Neural cell (in vitro differentiated cells): ENCODE measurements around the gene ST3GAL2. TPM values are rescaled to one million over a fixed set of nuclear protein-coding genes. Genes with fewer than 3 reads are reported as not detected.

Source experiments
- H2AFZ ChIP-seq: fragments of 200-600, 300-800 bp; sonication (generic), shearing (Covaris generic); 2 replicates; pipeline ENCODE4 v1.6.0; 2014; ENCODE audit warnings: low read depth, mild to moderate bottlenecking, antibody characterized with exemption, low read length, moderate library complexity
- H3F3A ChIP-seq: fragments of 200-600 bp; shearing (Covaris generic); 2 replicates; pipeline ENCODE4 v1.6.1; 2016; ENCODE audit warnings: mild to moderate bottlenecking, moderate library complexity, mixed read lengths, antibody characterized with exemption, low read length; ENCODE audit not compliant: insufficient read depth, poor library complexity, severe bottlenecking
- H3K27ac ChIP-seq: fragments of 200-600, 300-800 bp; sonication (generic), shearing (Covaris generic); 2 replicates; pipeline ENCODE4 v1.5.1; 2014; ENCODE audit warnings: mild to moderate bottlenecking, low read length, moderate library complexity
- H3K27me3 ChIP-seq: fragments of 300-800, 200-600 bp; sonication (generic), shearing (Covaris generic); 2 replicates; pipeline ENCODE4 v1.6.0; 2014; ENCODE audit warnings: mild to moderate bottlenecking, low read depth, low read length, moderate library complexity; ENCODE audit not compliant: insufficient read depth
- H3K36me3 ChIP-seq: fragments of 300-800, 200-600 bp; sonication (generic), shearing (Covaris generic); 2 replicates; pipeline ENCODE4 v1.5.1; 2014; ENCODE audit warnings: mild to moderate bottlenecking, antibody characterized with exemption, low read length, moderate library complexity; ENCODE audit not compliant: insufficient read depth
- H3K4me2 ChIP-seq: fragments of 300-800, 200-600 bp; sonication (generic), shearing (Covaris generic); 2 replicates; pipeline ENCODE4 v1.6.0; 2014; ENCODE audit warnings: mild to moderate bottlenecking, low read length
- H3K4me3 ChIP-seq: fragments of 300-800, 200-600 bp; sonication (generic), shearing (Covaris generic); 2 replicates; pipeline ENCODE4 v1.5.1; 2014; ENCODE audit warnings: mild to moderate bottlenecking, low read length, moderate library complexity
- H3K79me2 ChIP-seq: fragments of 200-600 bp; shearing (Covaris generic); replicated peaks from 2 replicates; pipeline ENCODE4 v1.6.0; 2014; ENCODE audit warnings: mild to moderate bottlenecking, low read length, moderate library complexity; ENCODE audit not compliant: insufficient read depth
- H3K9ac ChIP-seq: fragments of 300-800, 200-600 bp; sonication (generic), shearing (Covaris generic); 2 replicates; pipeline ENCODE4 v1.6.1; 2016; ENCODE audit warnings: mild to moderate bottlenecking, low read length, mixed read lengths
- H3K9me2 ChIP-seq: fragments of 200-600 bp; shearing (Covaris generic); 2 replicates; pipeline ENCODE4 v1.6.1; 2016; ENCODE audit warnings: mild to moderate bottlenecking, low read length, mixed read lengths; ENCODE audit not compliant: insufficient read depth
- H3K9me3 ChIP-seq: fragments of 200-600, 300-800 bp; sonication (generic), shearing (Covaris generic); 2 replicates; pipeline ENCODE4 v1.6.1; 2016; ENCODE audit warnings: mild to moderate bottlenecking, mixed run types, low read length, moderate library complexity, mixed read lengths
- H4K20me1 ChIP-seq: fragments of 200-600 bp; shearing (Covaris generic); 2 replicates; pipeline ENCODE4 v1.6.1; 2016; ENCODE audit warnings: mild to moderate bottlenecking, mixed run types; ENCODE audit not compliant: insufficient read depth
- CTCF ChIP-seq: fragments of 450-650 bp; IDR thresholded peaks from 2 replicates; pipeline ENCODE4 v1.5.1; 2014; ENCODE audit warnings: antibody characterized with exemption, mild to moderate bottlenecking, moderate library complexity; ENCODE audit not compliant: poor library complexity, severe bottlenecking
- EP300 ChIP-seq: fragments of 450-650 bp; conservative IDR thresholded peaks from 2 replicates; pipeline ENCODE4 v1.6.1; 2014; ENCODE audit warnings: antibody characterized with exemption, mild to moderate bottlenecking, moderate library complexity; ENCODE audit not compliant: poor library complexity, severe bottlenecking
- EZH2 ChIP-seq: fragments of 200-600, 300-800 bp; shearing (Covaris generic), sonication (generic); IDR thresholded peaks from 2 replicates; pipeline ENCODE4 v1.6.1; 2014; ENCODE audit warnings: antibody characterized with exemption, low read length, borderline replicate concordance, mild to moderate bottlenecking; ENCODE audit not compliant: insufficient read depth, poor library complexity, severe bottlenecking
- MXI1 ChIP-seq: fragments of 450-650 bp; conservative IDR thresholded peaks from 2 replicates; pipeline ENCODE4 v1.6.1; 2014; ENCODE audit warnings: antibody characterized with exemption, mild to moderate bottlenecking; ENCODE audit not compliant: poor library complexity, severe bottlenecking
- POLR2AphosphoS5 ChIP-seq: IDR thresholded peaks from 2 replicates; pipeline ENCODE4 v1.6.1; 2012
- RAD21 ChIP-seq: fragments of 450-650 bp; conservative IDR thresholded peaks from 2 replicates; pipeline ENCODE4 v1.6.1; 2014; ENCODE audit warnings: antibody characterized with exemption, mild to moderate bottlenecking, moderate library complexity
- REST ChIP-seq: IDR thresholded peaks from 2 replicates; pipeline ENCODE4 v1.6.1; 2012; ENCODE audit warnings: borderline replicate concordance
- SMC3 ChIP-seq: fragments of 450-650 bp; conservative IDR thresholded peaks from 2 replicates; pipeline ENCODE4 v1.6.1; 2014; ENCODE audit warnings: antibody characterized with exemption, mild to moderate bottlenecking, moderate library complexity; ENCODE audit not compliant: poor library complexity
- TAF1 ChIP-seq: IDR thresholded peaks from 2 replicates; pipeline ENCODE4 v1.6.1; 2012; ENCODE audit warnings: low read depth
- polyA plus RNA-seq: library from polyadenylated mRNA; depleted of rRNA; stranded (reverse); fragments of >200 nt; gene quantifications from 2 replicates; pipeline ENCODE4 v1.2.3, GENCODE V29; 2014

ST3GAL2 gene
- polyA plus RNA-seq, 1 donor from 2014 or later: 19.4 TPM

- H3K27ac ChIP-seq: no peak overlapping the region
- H3K79me2 ChIP-seq: no peaks in the 10 kb centered on the region
- no peaks in the 10 kb centered on the region for H3K36me3 ChIP-seq
- no peaks in the 10 kb centered on the region for H3F3A ChIP-seq
- H3K9ac ChIP-seq: no peak overlapping the region
- no peaks in the 10 kb centered on the region for H4K20me1 ChIP-seq
- H2AFZ ChIP-seq: no peak overlapping the region
- no peaks in the 10 kb centered on the region for H3K27me3 ChIP-seq
- no peaks in the 10 kb centered on the region for H3K9me2 ChIP-seq
- TF ChIP-seq SMC3: no peak
- no peak for TF ChIP-seq MXI1
- TF ChIP-seq CTCF: no peak
- TF ChIP-seq POLR2AphosphoS5: no peak
- H3K4me2 ChIP-seq: no peak overlapping the region
- H3K9me3 ChIP-seq: no peaks in the 10 kb centered on the region
- H3K4me3 ChIP-seq: no peak overlapping the region
Observed at GRCh38 chr16:70399951-70400350, 38.9 kb downstream of the ST3GAL2 start.

GRCh38 chr16:70399381-70399780 is 39.5 kb downstream of the ST3GAL2 start:
- Histone ChIP-seq H3K27ac (no peak overlapping the region), H4K20me1 (no peaks in the 10 kb centered on the region), H3F3A (no peaks in the 10 kb centered on the region), H3K4me2 (no peak overlapping the region), H3K9me3 (no peaks in the 10 kb centered on the region), H3K36me3 (no peaks in the 10 kb centered on the region), H3K4me3 (no peak overlapping the region), H2AFZ (no peak overlapping the region), H3K9ac (no peak overlapping the region), H3K27me3 (no peaks in the 10 kb centered on the region), H3K79me2 (no peaks in the 10 kb centered on the region), H3K9me2 (no peaks in the 10 kb centered on the region)
- TF ChIP-seq EP300 (no peak), REST (no peak), MXI1 (no peak), CTCF (no peak), SMC3 (no peak), POLR2AphosphoS5 (no peak), TAF1 (no peak), EZH2 (no peak), RAD21 (no peak)
